ENCODE data around the gene APOB. TPM values are rescaled to one million over a fixed set of nuclear protein-coding genes. Genes with fewer than 3 reads are reported as not detected.

APOB gene
- total and polyA plus RNA-seq, 2 of the 13 experiments (the other 11 are each of a cell fraction or from before 2014, with no cell fraction given) = 1,569 to 2,515 TPM

GRCh38 chr2:21042958-21043743, 722 bp downstream of the APOB start (continued):
- TF ChIP-seq, protein P1, sequence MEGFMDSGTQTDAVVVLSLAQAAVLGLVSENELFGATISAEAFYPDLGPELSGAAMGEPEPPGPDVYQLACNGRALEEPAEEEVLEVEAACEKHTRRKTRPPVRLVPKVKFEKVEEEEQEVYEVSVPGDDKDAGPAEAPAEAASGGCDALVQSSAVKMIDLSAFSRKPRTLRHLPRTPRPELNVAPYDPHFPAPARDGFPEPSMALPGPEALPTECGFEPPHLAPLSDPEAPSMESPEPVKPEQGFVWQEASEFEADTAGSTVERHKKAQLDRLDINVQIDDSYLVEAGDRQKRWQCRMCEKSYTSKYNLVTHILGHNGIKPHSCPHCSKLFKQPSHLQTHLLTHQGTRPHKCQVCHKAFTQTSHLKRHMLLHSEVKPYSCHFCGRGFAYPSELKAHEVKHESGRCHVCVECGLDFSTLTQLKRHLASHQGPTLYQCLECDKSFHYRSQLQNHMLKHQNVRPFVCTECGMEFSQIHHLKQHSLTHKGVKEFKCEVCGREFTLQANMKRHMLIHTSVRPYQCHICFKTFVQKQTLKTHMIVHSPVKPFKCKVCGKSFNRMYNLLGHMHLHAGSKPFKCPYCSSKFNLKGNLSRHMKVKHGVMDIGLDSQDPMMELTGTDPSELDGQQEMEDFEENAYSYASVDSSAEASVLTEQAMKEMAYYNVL (CRISPR knock-in tag; IDR thresholded peaks at IDR 0.05; ENCODE audit: borderline replicate concordance) = peak; percentile 96
- TF ChIP-seq, protein P2, sequence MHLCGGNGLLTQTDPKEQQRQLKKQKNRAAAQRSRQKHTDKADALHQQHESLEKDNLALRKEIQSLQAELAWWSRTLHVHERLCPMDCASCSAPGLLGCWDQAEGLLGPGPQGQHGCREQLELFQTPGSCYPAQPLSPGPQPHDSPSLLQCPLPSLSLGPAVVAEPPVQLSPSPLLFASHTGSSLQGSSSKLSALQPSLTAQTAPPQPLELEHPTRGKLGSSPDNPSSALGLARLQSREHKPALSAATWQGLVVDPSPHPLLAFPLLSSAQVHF (CRISPR knock-in tag; IDR thresholded peaks at IDR 0.05) = peak; percentile 21; the same call in 1 of the 2 replicates
- TF ChIP-seq, protein P3, sequence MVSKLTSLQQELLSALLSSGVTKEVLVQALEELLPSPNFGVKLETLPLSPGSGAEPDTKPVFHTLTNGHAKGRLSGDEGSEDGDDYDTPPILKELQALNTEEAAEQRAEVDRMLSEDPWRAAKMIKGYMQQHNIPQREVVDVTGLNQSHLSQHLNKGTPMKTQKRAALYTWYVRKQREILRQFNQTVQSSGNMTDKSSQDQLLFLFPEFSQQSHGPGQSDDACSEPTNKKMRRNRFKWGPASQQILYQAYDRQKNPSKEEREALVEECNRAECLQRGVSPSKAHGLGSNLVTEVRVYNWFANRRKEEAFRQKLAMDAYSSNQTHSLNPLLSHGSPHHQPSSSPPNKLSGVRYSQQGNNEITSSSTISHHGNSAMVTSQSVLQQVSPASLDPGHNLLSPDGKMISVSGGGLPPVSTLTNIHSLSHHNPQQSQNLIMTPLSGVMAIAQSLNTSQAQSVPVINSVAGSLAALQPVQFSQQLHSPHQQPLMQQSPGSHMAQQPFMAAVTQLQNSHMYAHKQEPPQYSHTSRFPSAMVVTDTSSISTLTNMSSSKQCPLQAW (CRISPR knock-in tag; IDR thresholded peaks at IDR 0.05) = peak; percentile 99
- TF ChIP-seq ADNP (CRISPR knock-in tag; IDR thresholded peaks at IDR 0.05) = no peak
- peak; percentile 66; the same call in 1 of the 2 replicates for TF ChIP-seq PRDM4 (CRISPR knock-in tag; IDR thresholded peaks at IDR 0.05; ENCODE audit: borderline replicate concordance)
- peak; percentile 72; the same call in 1 of the 2 replicates for TF ChIP-seq JDP2 (CRISPR knock-in tag; IDR thresholded peaks at IDR 0.05; ENCODE audit: borderline replicate concordance)
- TF ChIP-seq ZNF891 (CRISPR knock-in tag; IDR thresholded peaks at IDR 0.05) = no peak
- TF ChIP-seq ZKSCAN5 (CRISPR knock-in tag; IDR thresholded peaks at IDR 0.05) = no peak
- peak; percentile 98 for TF ChIP-seq MBD4 (IDR thresholded peaks at IDR 0.05; ENCODE audit: borderline replicate concordance, low read length)
- 0 out of 2 replicates have a peak, but pooled peaks have one; percentile 59 for TF ChIP-seq ZNF543 (CRISPR knock-in tag; IDR thresholded peaks at IDR 0.05)
- no peak for TF ChIP-seq ZNF10 (CRISPR knock-in tag; IDR thresholded peaks at IDR 0.05; ENCODE audit: borderline replicate concordance, low read depth)
- TF ChIP-seq ZNF607 (CRISPR knock-in tag; IDR thresholded peaks at IDR 0.05; ENCODE audit: borderline replicate concordance) = peak; percentile 76; the same call in 1 of the 2 replicates
- TF ChIP-seq GABPB1 (CRISPR knock-in tag; IDR thresholded peaks at IDR 0.05) = peak; percentile 77
- TF ChIP-seq SAP130 (CRISPR knock-in tag; IDR thresholded peaks at IDR 0.05; ENCODE audit: low read depth) = peak; percentile 99
- TF ChIP-seq CSRNP1 (CRISPR knock-in tag; IDR thresholded peaks at IDR 0.05) = peak; percentile 94
- TF ChIP-seq ZSCAN31 (CRISPR knock-in tag; IDR thresholded peaks at IDR 0.05; ENCODE audit: low read depth) = peak; percentile 89
- no peak for TF ChIP-seq ELK4 (CRISPR knock-in tag; IDR thresholded peaks at IDR 0.05; ENCODE audit: borderline replicate concordance)
- peak; percentile 96 for TF ChIP-seq HMG20B (CRISPR knock-in tag; conservative IDR thresholded peaks at IDR 0.05)

Data from HepG2 (cell line).